HepG2 (cell line): Measurements from ENCODE around the gene ADAMTSL3.

Experiments used
- BRCA1 ChIP-seq: sonication (generic); formaldehyde crosslinking; IDR thresholded peaks from 2 replicates; pipeline ENCODE4 v1.4.0; 2020; ENCODE audit warnings: missing genetic modification reagents
- EP300 ChIP-seq, 3 experiments: sonication (generic) in 1 of 3; formaldehyde crosslinking in 1 of 3; IDR thresholded peaks; 2 replicates each; pipeline versions ENCODE4 v1.5.1 to v1.6.1; 2011 to 2020; ENCODE audit warnings: low read depth in 2 of 3, low read length in 2 of 3, borderline replicate concordance in 1 of 3, improper control_type of control experiment in 1 of 3, mild to moderate bottlenecking in 1 of 3, missing genetic modification reagents in 1 of 3, moderate library complexity in 1 of 3
- TF ChIP-seq, protein P1 (sequence below), 2 experiments: fragments of 450-650 bp in 1 of 2; sonication (generic) in 1 of 2; formaldehyde crosslinking in 1 of 2; IDR thresholded peaks; 2 replicates each; pipeline versions ENCODE4 v1.6.1 to v1.8.0; 2016 to 2022; ENCODE audit warnings: antibody characterized with exemption in 1 of 2, mild to moderate bottlenecking in 1 of 2, missing genetic modification reagents in 1 of 2

DNA sequence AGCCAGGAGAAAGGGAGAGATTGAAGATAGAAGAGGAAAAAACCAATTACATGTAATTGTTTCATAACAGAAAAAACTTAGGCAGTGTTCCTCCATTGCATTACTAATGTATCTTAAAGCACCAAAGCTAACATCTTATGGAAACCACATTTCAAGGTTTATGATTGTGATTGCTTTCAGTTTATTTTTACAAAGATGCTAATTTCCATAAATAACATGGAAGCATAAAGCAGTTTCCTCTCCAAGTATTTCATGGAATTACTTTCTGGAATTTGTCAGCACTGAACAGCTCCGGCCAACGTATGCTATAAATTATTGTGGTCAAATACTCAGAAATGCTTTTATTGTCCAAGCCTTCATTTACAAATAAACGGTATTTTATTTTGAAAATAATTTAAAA, 11.6 kb downstream of the ADAMTSL3 start:
- TF ChIP-seq, protein P1, sequence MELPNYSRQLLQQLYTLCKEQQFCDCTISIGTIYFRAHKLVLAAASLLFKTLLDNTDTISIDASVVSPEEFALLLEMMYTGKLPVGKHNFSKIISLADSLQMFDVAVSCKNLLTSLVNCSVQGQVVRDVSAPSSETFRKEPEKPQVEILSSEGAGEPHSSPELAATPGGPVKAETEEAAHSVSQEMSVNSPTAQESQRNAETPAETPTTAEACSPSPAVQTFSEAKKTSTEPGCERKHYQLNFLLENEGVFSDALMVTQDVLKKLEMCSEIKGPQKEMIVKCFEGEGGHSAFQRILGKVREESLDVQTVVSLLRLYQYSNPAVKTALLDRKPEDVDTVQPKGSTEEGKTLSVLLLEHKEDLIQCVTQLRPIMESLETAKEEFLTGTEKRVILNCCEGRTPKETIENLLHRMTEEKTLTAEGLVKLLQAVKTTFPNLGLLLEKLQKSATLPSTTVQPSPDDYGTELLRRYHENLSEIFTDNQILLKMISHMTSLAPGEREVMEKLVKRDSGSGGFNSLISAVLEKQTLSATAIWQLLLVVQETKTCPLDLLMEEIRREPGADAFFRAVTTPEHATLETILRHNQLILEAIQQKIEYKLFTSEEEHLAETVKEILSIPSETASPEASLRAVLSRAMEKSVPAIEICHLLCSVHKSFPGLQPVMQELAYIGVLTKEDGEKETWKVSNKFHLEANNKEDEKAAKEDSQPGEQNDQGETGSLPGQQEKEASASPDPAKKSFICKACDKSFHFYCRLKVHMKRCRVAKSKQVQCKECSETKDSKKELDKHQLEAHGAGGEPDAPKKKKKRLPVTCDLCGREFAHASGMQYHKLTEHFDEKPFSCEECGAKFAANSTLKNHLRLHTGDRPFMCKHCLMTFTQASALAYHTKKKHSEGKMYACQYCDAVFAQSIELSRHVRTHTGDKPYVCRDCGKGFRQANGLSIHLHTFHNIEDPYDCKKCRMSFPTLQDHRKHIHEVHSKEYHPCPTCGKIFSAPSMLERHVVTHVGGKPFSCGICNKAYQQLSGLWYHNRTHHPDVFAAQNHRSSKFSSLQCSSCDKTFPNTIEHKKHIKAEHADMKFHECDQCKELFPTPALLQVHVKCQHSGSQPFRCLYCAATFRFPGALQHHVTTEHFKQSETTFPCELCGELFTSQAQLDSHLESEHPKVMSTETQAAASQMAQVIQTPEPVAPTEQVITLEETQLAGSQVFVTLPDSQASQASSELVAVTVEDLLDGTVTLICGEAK (IDR thresholded peaks at IDR 0.05), result no peak
- TF ChIP-seq, protein P1 (CRISPR knock-in tag; IDR thresholded peaks at IDR 0.05), result no peak
- no peak for TF ChIP-seq BRCA1 (CRISPR knock-in tag)
- no peak for TF ChIP-seq EP300 (IDR thresholded peaks at IDR 0.05; ENCODE audit: low read depth in 2 of 2, low read length in 2 of 2)
- TF ChIP-seq EP300 (CRISPR knock-in tag; IDR thresholded peaks at IDR 0.05; ENCODE audit: borderline replicate concordance), result no peak
